Effector CD8-positive, alpha-beta T cell (primary cell): ENCODE measurements around the gene GEMIN7.

Experiments
- DNase-seq: peaks from one replicate; lab custom pipeline; 2025; lab: John Stamatoyannopoulos, UW

Gene GEMIN7

GRCh38 chr19:45090034-45090433 is 11.0 kb downstream of the GEMIN7 start:
- no peak for DNase-seq

- no peak for DNase-seq
These were observed 11.5 kb downstream of the GEMIN7 start for GRCh38 chr19:45090606-45091005.

GRCh38 chr19:45091031-45091923 is 12.2 kb downstream of the GEMIN7 start:
- peak; percentile 96 for DNase-seq

GRCh38 chr19:45092747-45093678 is 14.0 kb downstream of the GEMIN7 start, which contains the start of gene PPP1R37:
TSS of gene PPP1R37 (plus strand) at chr19:45093179. CDS start at chr19:45093326, 147 bp downstream.
- peak; percentile 86 for DNase-seq

- no peak for DNase-seq
These were observed 15.1 kb downstream of the GEMIN7 start for GRCh38 chr19:45094137-45094536.

GRCh38 chr19:45094707-45095106 is 15.6 kb downstream of the GEMIN7 start:
- DNase-seq: no peak

- no peak for DNase-seq
These were observed 16.7 kb downstream of the GEMIN7 start for GRCh38 chr19:45095496-45096413.

GRCh38 chr19:45096700-45097099 is 17.6 kb downstream of the GEMIN7 start:
- DNase-seq: no peak

GRCh38 chr19:45097450-45097775 is 18.4 kb downstream of the GEMIN7 start:
- DNase-seq: no peak

GRCh38 chr19:45097776-45098520 is 18.9 kb downstream of the GEMIN7 start:
- no peak for DNase-seq

GRCh38 chr19:45098521-45099466 is 19.7 kb downstream of the GEMIN7 start:
- DNase-seq: no peak

- DNase-seq: no peak
These were observed 20.6 kb downstream of the GEMIN7 start for GRCh38 chr19:45099467-45100191.

- DNase-seq: no peak
These were observed 21.1 kb downstream of the GEMIN7 start for GRCh38 chr19:45100201-45100600.

GRCh38 chr19:45100846-45101252 is 21.8 kb downstream of the GEMIN7 start:
- no peak for DNase-seq

- no peak for DNase-seq
These were observed 22.7 kb downstream of the GEMIN7 start for GRCh38 chr19:45101806-45102205.

GRCh38 chr19:45102481-45102880 is 23.4 kb downstream of the GEMIN7 start:
- no peak for DNase-seq

- DNase-seq: no peak
These were observed 24.1 kb downstream of the GEMIN7 start for GRCh38 chr19:45103156-45103507.

GRCh38 chr19:45103508-45104319 is 24.7 kb downstream of the GEMIN7 start:
- DNase-seq: no peak
